Ovary (tissue), 9 donors: ENCODE measurements around the gene SEMA4C. TPM values are rescaled to one million over a fixed set of nuclear protein-coding genes. Genes with fewer than 3 reads are reported as not detected.

Experiments
- DNase-seq, 5 donors: peaks; one replicate each; pipeline ENCODE4 v3.0.0-alpha.2; 2019 to 2020
- H3K27ac ChIP-seq, 2 donors: fragments of 200-600 bp; one replicate each; pipeline versions ENCODE4 v1.5.1 to v1.8.0; 2019 to 2022
- H3K27me3 ChIP-seq: fragments of 200-600 bp; one replicate; pipeline ENCODE4 v1.8.0; 2022
- H3K36me3 ChIP-seq: fragments of 200-600 bp; sonication (generic); one replicate; pipeline ENCODE4 v1.5.1; 2019
- H3K4me1 ChIP-seq: one replicate; pipeline ENCODE4 v1.8.1; 2013; ENCODE audit warnings: mild to moderate bottlenecking, moderate library complexity; ENCODE audit not compliant: insufficient read depth
- H3K4me3 ChIP-seq: fragments of 200-600 bp; sonication (generic); one replicate; pipeline ENCODE4 v1.5.1; 2017
- H3K9me3 ChIP-seq, 2 donors: fragments of 200-600 bp in 1 of 2; sonication (generic) in 1 of 2; one replicate each; pipeline versions ENCODE4 v1.5.1 to v1.8.1; 2013 to 2019; ENCODE audit warnings: mild to moderate bottlenecking in 1 of 2, moderate library complexity in 1 of 2
- EP300 ChIP-seq: sonication (generic); formaldehyde crosslinking; IDR thresholded peaks from one replicate; pipeline ENCODE4 v1.6.1; 2017; ENCODE audit warnings: antibody characterized with exemption
- POLR2A ChIP-seq: fragments of 450-650 bp; IDR thresholded peaks from one replicate; pipeline ENCODE4 v1.6.1; 2017; ENCODE audit warnings: antibody characterized with exemption, mild to moderate bottlenecking, moderate library complexity
- WGBS, 3 donors: extraction: QIAGEN DNeasy Blood & Tissue Kit in 1 of 3; methylation state at CpG; one replicate each; pipeline versions ENCODE4 v1.1.5 to v1.1.7; 2013 to 2017; 5-methylcytosine and 5-hydroxymethylcytosine counted together
- intact Hi-C, 4 donors: fragments of 100-400 bp; cut with DNase I; formaldehyde crosslinking; loops; one replicate each; pipeline versions ENCODE4 v1.11.0 to v1.15.1; 2022 to 2023
- polyA plus RNA-seq, 2 donors: library from polyadenylated mRNA; stranded (reverse); fragments of 200-250 nt in 1 of 2; fragments of 350-450 nt in 1 of 2; fragmentation: Illumina TruSeq in 1 of 2; extraction: RNeasy Lipid Tissue Mini Kit (QIAGEN cat#74804) in 1 of 2; gene quantifications; one replicate each; pipeline ENCODE4 v1.2.3, GENCODE V29; 2013 to 2014
- total RNA-seq, 7 donors: library from RNA; depleted of rRNA in 2 of 7; stranded (reverse); fragments of >200 nt in 2 of 7; fragmentation: NEBNext Ultra II Directional in 3 of 7; extraction: Animal tissue kit (Norgen Biotek cat#: 25700) in 3 of 7; gene quantifications; one replicate each; pipeline versions ENCODE4 v1.1.0 to v1.2.4, GENCODE V29; 2016 to 2023
- TF ChIP-seq, protein P1 (sequence below), 3 donors: fragments of 450-650 bp in 2 of 3; fragments of 200-600 bp in 1 of 3; IDR thresholded peaks; one replicate each; pipeline versions ENCODE4 v1.5.1 to v1.8.0; 2016 to 2022; ENCODE audit warnings: antibody characterized with exemption in 3 of 3, mild to moderate bottlenecking in 1 of 3
- donor health status: DM: no; HTN: no; CAD: no; lungs with moderate emphysema.
- donor health status: DM: no; HTN: no; CAD: no.
- donor health status: Bipolar disorder and iron deficiency.
- donor health status: DM: yes; HTN: yes; CAD: no.
- donor health status: DM: no; HTN: no; CAD: no.
- donor health status: DM: yes; HTN: yes; CAD: no.

The SEMA4C gene
- total and polyA plus RNA-seq, 9 donors: 17.3 to 59.2 (median 46.9) TPM

- H3K36me3 ChIP-seq: no peaks in the 10 kb centered on the region
- WGBS, 3 donors: 86 to 94% (median 90%) methylated on average over 21 to 23 of the region's 23 CpGs
- TF ChIP-seq POLR2A (no peak), EP300 (no peak)
- TF ChIP-seq, protein P1, sequence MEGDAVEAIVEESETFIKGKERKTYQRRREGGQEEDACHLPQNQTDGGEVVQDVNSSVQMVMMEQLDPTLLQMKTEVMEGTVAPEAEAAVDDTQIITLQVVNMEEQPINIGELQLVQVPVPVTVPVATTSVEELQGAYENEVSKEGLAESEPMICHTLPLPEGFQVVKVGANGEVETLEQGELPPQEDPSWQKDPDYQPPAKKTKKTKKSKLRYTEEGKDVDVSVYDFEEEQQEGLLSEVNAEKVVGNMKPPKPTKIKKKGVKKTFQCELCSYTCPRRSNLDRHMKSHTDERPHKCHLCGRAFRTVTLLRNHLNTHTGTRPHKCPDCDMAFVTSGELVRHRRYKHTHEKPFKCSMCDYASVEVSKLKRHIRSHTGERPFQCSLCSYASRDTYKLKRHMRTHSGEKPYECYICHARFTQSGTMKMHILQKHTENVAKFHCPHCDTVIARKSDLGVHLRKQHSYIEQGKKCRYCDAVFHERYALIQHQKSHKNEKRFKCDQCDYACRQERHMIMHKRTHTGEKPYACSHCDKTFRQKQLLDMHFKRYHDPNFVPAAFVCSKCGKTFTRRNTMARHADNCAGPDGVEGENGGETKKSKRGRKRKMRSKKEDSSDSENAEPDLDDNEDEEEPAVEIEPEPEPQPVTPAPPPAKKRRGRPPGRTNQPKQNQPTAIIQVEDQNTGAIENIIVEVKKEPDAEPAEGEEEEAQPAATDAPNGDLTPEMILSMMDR (IDR thresholded peaks at IDR 0.05): no peak
These were observed 31.3 kb downstream of the SEMA4C start for GRCh38 chr2:96838345-96839292.

DNA sequence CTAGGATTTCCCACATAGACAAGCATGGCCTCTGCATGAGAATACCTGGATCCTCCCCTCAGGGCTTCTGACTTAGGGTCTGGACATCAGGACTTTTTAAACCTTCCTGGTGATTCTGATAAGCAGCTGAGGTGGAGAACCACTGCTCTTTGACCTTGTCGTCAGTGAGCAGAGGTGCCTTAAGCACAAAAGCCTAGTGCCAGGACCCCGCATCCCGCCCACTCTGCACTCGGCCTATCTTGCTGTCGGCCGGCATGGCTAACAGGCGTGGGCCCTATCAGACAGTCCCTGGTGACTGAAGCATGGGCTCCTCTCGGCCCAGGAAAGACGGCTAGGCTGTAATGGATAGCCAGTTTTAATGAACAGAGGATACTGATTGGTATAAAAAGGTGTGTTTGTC, 32.3 kb downstream of the SEMA4C start:
- Histone ChIP-seq H3K36me3 (no peaks in the 10 kb centered on the region), H3K4me3 (no peak overlapping the region), H3K4me1 (peaks cover 13% of the 10 kb centered on the region), H3K9me3 (no peaks in the 10 kb centered on the region), H3K27ac (no peak overlapping the region), H3K27me3 (no peaks in the 10 kb centered on the region)
- DNase-seq: no peak
- intact Hi-C loops: no loop called here
- no peak for TF ChIP-seq EP300
- TF ChIP-seq POLR2A: no peak
- TF ChIP-seq, protein P1 (IDR thresholded peaks at IDR 0.05): no peak
- 86 to 90% (median 90%) methylated on average over 9 of the region's 9 CpGs for WGBS, 3 donors

More at GRCh38 chr2:96838345-96839292, 31.3 kb downstream of the SEMA4C start:
- Histone ChIP-seq H3K9me3 (no peaks in the 10 kb centered on the region), H3K4me1 (peaks cover 7% of the 10 kb centered on the region), H3K27me3 (no peaks in the 10 kb centered on the region), H3K27ac (peak overlapping the region in 1 of 2 donors; percentile 13), H3K4me3 (no peak overlapping the region)
- no peak for DNase-seq
- intact Hi-C loops: no loop called here

DNA sequence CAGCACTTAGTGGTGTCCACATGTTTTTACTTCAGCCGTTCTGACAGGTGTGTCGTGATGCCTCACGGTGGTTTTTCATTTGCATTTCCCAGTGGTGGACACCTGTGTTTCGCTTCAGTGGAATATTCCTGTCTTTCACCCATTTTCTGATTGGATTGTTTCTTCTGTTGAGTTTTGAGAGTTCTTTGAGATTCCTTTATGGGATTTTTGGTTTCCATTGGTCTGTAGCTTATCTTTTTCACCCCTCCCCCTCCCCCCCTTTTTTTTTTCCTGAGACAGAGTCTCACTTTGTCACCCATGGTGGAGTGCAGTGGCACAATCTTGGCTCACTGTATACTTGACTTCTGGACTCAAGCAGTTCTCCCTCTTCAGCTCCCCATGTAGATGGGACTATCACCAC, 34.0 kb downstream of the SEMA4C start:
- intact Hi-C loops: no loop called here
- Histone ChIP-seq H3K27ac (no peak overlapping the region), H3K9me3 (no peaks in the 10 kb centered on the region), H3K36me3 (no peaks in the 10 kb centered on the region), H3K4me1 (peaks cover 16% of the 10 kb centered on the region), H3K4me3 (no peak overlapping the region), H3K27me3 (no peaks in the 10 kb centered on the region)
- 82 to 96% (median 96%) methylated on average over 4 of the region's 4 CpGs for WGBS, 3 donors
- no peak for DNase-seq
- TF ChIP-seq POLR2A (no peak), EP300 (no peak)
- TF ChIP-seq, protein P1 (IDR thresholded peaks at IDR 0.05): no peak

DNA sequence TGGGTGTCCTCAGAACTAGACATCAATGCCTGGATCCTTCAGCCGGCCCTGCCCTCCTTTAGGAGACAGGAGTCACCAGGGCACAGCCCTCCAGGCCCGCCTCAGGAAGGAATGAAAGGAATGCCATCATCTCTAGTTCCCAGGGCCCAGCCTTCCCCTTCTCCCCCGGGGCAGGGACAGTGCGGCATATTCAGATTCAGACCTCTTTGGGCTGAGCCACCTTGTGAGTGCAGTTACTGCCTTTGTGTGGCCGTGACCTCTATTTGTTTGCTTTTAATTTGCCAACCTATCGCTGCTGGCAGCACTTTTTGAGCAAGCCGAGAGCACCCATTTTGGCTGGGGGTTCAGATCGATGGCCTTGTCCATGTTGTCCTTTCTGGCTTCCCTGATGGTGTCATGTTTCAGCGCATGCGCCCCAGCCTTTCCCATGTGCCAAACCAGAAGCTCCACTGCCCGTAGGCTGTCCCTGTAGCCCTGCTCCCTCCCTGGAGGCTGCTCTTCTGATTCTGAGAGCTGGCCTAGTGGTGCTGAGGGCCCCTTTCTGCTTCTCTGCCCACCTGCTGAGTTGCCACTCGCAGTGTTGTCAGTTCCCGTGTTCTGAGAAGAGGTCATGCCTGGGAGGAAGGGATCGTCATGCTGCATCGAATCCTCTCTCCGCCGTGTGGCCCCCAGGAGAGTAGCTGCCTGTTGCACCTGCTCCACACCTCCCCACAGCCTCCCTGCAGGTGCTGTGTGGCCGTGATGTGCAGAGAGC, 36.9 kb downstream of the SEMA4C start:
- peak; percentile 84 to 91 (median 90) for DNase-seq

More for the DNA sequence above, 36.9 kb downstream of the SEMA4C start:
- Histone ChIP-seq H3K27me3 (no peaks in the 10 kb centered on the region), H3K9me3 (no peaks in the 10 kb centered on the region), H3K27ac (peak overlapping the region in 1 of 2 donors; percentile 57), H3K36me3 (no peaks in the 10 kb centered on the region), H3K4me3 (no peak overlapping the region), H3K4me1 (peaks cover 9% of the 10 kb centered on the region)
- WGBS, 3 donors: 14 to 27% (median 17%) methylated on average over 17 to 18 of the region's 18 CpGs
- no peak for TF ChIP-seq POLR2A
- TF ChIP-seq, protein P1 (IDR thresholded peaks at IDR 0.05): no peak
- TF ChIP-seq EP300: no peak
- intact Hi-C loops: no loop called here
